Breast epithelium (tissue), 4 donors: ENCODE results near the gene IQCE. TPM values are rescaled to one million over a fixed set of nuclear protein-coding genes. Genes with fewer than 3 reads are reported as not detected.
A peak's percentile ranks its signal among the peaks of the same experiment; 100 is the strongest.

Source experiments
- DNase-seq, 2 donors: peaks; one replicate each; pipeline ENCODE4 v3.0.0-alpha.2; 2019; ENCODE audit warnings: low spot score in 2 of 2
- H3K27ac ChIP-seq, 2 donors: fragments of 200-600 bp; sonication (generic) in 1 of 2; one replicate each; pipeline ENCODE4 v1.5.1; 2016 to 2019; ENCODE audit warnings: mild to moderate bottlenecking in 1 of 2
- H3K27me3 ChIP-seq, 2 donors: fragments of 200-600 bp; sonication (generic) in 1 of 2; one replicate each; pipeline versions ENCODE4 v1.5.1 to v1.6.0; 2017 to 2019; ENCODE audit warnings: control low read depth in 1 of 2, mild to moderate bottlenecking in 1 of 2
- H3K36me3 ChIP-seq: fragments of 200-600 bp; one replicate; pipeline ENCODE4 v1.5.1; 2019
- H3K4me1 ChIP-seq, 2 donors: fragments of 200-600 bp; sonication (generic); one replicate each; pipeline ENCODE4 v1.5.1; 2016 to 2019; ENCODE audit warnings: control low read depth in 1 of 2
- H3K4me3 ChIP-seq, 3 donors: fragments of 200-600 bp; sonication (generic); 1 replicate in 2 of 3; 2 replicates in 1 of 3; pipeline ENCODE4 v1.5.1; 2016 to 2019; ENCODE audit warnings: mild to moderate bottlenecking in 3 of 3, moderate library complexity in 2 of 3
- H3K9me3 ChIP-seq, 2 donors: fragments of 200-600 bp; sonication (generic) in 1 of 2; one replicate each; pipeline ENCODE4 v1.5.1; 2016 to 2019; ENCODE audit warnings: control low read depth in 1 of 2
- CTCF ChIP-seq, 3 donors: fragments of 450-650 bp; IDR thresholded peaks; one replicate each; pipeline ENCODE4 v1.5.1; 2016 to 2017; ENCODE audit warnings: antibody characterized with exemption in 3 of 3, mild to moderate bottlenecking in 3 of 3, moderate library complexity in 3 of 3
- POLR2A ChIP-seq: fragments of 450-650 bp; IDR thresholded peaks from one replicate; pipeline ENCODE4 v1.6.1; 2016; ENCODE audit warnings: antibody characterized with exemption, mild to moderate bottlenecking, moderate library complexity
- POLR2AphosphoS5 ChIP-seq, 3 donors: sonication (generic); formaldehyde crosslinking; IDR thresholded peaks; one replicate each; pipeline ENCODE4 v1.6.1; 2017; ENCODE audit warnings: antibody characterized with exemption in 3 of 3
- intact Hi-C: fragments of 100-400 bp; cut with DNase I; formaldehyde crosslinking; loops from one replicate; pipeline ENCODE4 v1.15.1; 2023; ENCODE audit warnings: low total_unique reads
- total RNA-seq, 3 donors: library from RNA; depleted of rRNA; stranded (reverse); fragments of >200 nt; gene quantifications; one replicate each; pipeline ENCODE4 v1.1.0, GENCODE V29; 2016

IQCE gene
- total RNA-seq, 3 donors from 2014 or later: 13.4 to 22.7 (median 13.8) TPM

GRCh38 chr7:2661096-2661449 lies 102.3 kb downstream of the IQCE start:
- Histone ChIP-seq H3K4me3 (no peak overlapping the region), H3K4me1 (no peaks in the 10 kb centered on the region), H3K36me3 (no peaks in the 10 kb centered on the region), H3K27me3 (no peaks in the 10 kb centered on the region), H3K9me3 (no peaks in the 10 kb centered on the region), H3K27ac (no peak overlapping the region)
- intact Hi-C loops: no loop called here
- DNase-seq: no peak
- TF ChIP-seq CTCF (IDR thresholded peaks at IDR 0.05): no peak
- TF ChIP-seq POLR2AphosphoS5 (IDR thresholded peaks at IDR 0.05): no peak
- TF ChIP-seq POLR2A: no peak

GRCh38 chr7:2661602-2662272 lies 103.0 kb downstream of the IQCE start:
- no peak overlapping the region for H3K27ac ChIP-seq
- intact Hi-C loops: no loop called here
- DNase-seq: no peak
- H3K27me3 ChIP-seq: no peaks in the 10 kb centered on the region
- no peaks in the 10 kb centered on the region for H3K4me1 ChIP-seq
- no peaks in the 10 kb centered on the region for H3K36me3 ChIP-seq
- no peak for TF ChIP-seq POLR2AphosphoS5 (IDR thresholded peaks at IDR 0.05)
- no peak for TF ChIP-seq CTCF (IDR thresholded peaks at IDR 0.05)
- TF ChIP-seq POLR2A: no peak
- H3K4me3 ChIP-seq: no peak overlapping the region
- H3K9me3 ChIP-seq: peaks cover 0 to under 1% of the 10 kb centered on the region in 2 donors

DNA sequence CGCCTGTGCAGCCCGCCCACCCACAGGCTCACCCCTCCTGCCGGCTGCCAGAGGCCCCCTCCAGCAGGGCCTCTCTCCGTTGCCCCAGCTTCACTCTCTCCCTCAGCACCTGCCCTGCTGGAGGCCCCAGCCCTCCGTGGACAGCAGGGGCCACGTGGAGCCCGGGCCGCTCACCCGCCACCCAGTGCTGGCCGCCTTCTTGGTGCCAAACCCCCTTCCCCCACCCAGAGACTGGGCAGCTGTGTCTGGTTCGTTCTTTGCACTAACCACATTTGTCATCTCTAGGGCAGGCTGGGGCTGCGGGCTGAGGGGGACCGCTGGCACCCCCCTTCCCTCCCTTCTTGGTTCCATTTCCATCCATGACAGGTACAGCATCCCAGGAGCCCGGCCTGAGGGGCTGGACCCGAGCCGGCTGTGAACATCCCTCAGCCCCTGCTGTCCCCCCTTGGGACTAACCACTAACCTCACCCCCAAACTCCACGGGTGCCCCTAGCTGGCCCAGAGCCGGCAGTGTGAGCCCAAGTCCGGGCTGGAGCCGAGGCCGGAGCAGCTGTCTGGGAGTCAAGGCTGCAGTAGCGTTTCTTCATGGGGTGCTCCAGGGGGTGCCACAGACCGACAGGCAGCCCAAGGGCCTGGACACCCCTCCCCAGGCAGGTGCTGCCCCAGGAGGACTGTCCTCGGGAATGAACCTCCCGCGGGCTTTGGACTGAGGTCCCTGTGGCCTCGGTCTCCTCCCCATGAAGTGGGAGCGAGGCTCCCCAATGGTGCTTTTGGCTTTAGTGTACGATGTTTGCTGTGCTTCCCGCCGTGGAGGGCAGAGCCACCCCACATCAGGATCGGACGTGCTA lies 103.7 kb downstream of the IQCE start:
- H3K27me3 ChIP-seq: no peaks in the 10 kb centered on the region
- intact Hi-C loops: no loop called here
- H3K4me1 ChIP-seq: no peaks in the 10 kb centered on the region
- H3K9me3 ChIP-seq: peaks cover 0 to 5% of the 10 kb centered on the region in 2 donors
- DNase-seq: no peak
- TF ChIP-seq CTCF (IDR thresholded peaks at IDR 0.05): no peak
- no peak overlapping the region for H3K27ac ChIP-seq
- H3K36me3 ChIP-seq: no peaks in the 10 kb centered on the region
- H3K4me3 ChIP-seq: no peak overlapping the region

DNA sequence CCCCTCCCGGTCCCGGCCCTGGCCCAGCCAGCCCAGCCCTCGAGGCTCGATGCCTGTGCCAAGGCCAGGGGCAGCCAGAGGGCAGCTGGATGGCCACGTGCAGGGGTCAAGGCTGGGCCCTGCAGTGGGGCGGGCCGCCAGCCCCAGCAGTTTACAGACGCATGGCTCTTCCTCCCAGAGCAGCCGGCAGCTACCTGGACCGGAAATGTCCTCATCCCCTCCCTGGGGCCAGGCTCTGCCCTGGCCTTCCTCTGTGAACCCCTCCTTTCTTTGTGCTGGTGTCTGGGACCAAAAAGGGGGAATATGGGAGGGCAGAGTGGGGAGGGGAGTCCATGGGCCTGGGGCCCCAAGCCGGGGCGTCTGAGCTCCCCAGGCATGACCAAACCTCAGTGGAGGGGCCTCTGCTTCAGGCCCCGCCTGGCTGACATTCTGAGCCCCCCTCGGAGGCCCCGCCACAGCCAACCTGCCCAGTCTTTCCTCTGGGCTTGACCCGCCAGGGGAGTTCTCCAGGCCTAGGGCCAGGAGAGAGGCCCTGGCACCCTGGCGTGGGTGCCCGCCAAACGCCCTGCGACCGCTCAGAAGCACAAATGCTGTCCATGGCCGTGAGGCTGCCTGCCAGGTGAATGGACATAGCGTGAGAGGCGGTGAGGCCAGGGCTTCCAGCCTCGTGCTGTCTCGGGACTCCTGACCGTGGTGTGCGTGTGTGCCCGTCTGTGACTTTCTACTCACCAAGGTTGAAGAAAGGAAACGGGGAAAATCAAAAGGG lies 104.5 kb downstream of the IQCE start:
- H3K27ac ChIP-seq: no peak overlapping the region
- no peaks in the 10 kb centered on the region for H3K27me3 ChIP-seq
- H3K4me1 ChIP-seq: no peaks in the 10 kb centered on the region
- intact Hi-C loops: no loop called here
- TF ChIP-seq POLR2A (no peak), POLR2AphosphoS5 (IDR thresholded peaks at IDR 0.05) (peak in 1 of 3 donors; percentile 31)
- DNase-seq: no peak
- no peaks in the 10 kb centered on the region for H3K36me3 ChIP-seq
- no peak overlapping the region for H3K4me3 ChIP-seq
- H3K9me3 ChIP-seq: peaks cover 0 to 5% of the 10 kb centered on the region in 2 donors

- TF ChIP-seq CTCF (IDR thresholded peaks at IDR 0.05) (no peak), POLR2A (no peak), POLR2AphosphoS5 (IDR thresholded peaks at IDR 0.05) (no peak)
- no peaks in the 10 kb centered on the region for H3K4me1 ChIP-seq
- peaks cover 0 to 5% of the 10 kb centered on the region in 2 donors for H3K9me3 ChIP-seq
- intact Hi-C loops: no loop called here
- H3K4me3 ChIP-seq: no peak overlapping the region
- H3K36me3 ChIP-seq: no peaks in the 10 kb centered on the region
- H3K27me3 ChIP-seq: no peaks in the 10 kb centered on the region
- H3K27ac ChIP-seq: no peak overlapping the region
- DNase-seq: no peak
Observed at GRCh38 chr7:2663960-2664359, 105.2 kb downstream of the IQCE start.

Other genes starting within 250 kb of the IQCE start
- 10 to 100 TPM in 2 of 3 donors, 1 to 10 TPM in 1; 8.8 to 32.3 (median 20.3) TPM for gene SNX8, start 244.5 kb upstream of the IQCE start, total RNA-seq
- gene EIF3B, start 204.2 kb upstream of the IQCE start, total RNA-seq: 100 to 1,000 TPM; 111 to 122 (median 115) TPM
- gene CHST12, start 155.4 kb upstream of the IQCE start, total RNA-seq: 10 to 100 TPM in 1 of 3 donors, 1 to 10 TPM in 2; 6.2 to 15.0 (median 7.2) TPM
- gene GRIFIN, start 82.6 kb upstream of the IQCE start, total RNA-seq: not detected
- gene LFNG, start 39.2 kb upstream of the IQCE start, total RNA-seq: 10 to 100 TPM in 1 of 3 donors, 1 to 10 TPM in 2; 5.0 to 16.4 (median 9.1) TPM
- 10 to 100 TPM; 20.8 to 36.4 (median 28.4) TPM for gene BRAT1, start 3.5 kb upstream of the IQCE start, total RNA-seq
- gene TTYH3, start 73.0 kb downstream of the IQCE start, total RNA-seq: 10 to 100 TPM; 11.6 to 17.9 (median 17.4) TPM
- gene AMZ1, start 129.2 kb downstream of the IQCE start, total RNA-seq: under 1 TPM; 0.16 to 0.88 (median 0.33) TPM